MM.1S (cell line): ENCODE data around the gene PPP6R2.

Experiments used
- DNase-seq: peaks from one replicate; pipeline ENCODE4 v3.0.0-alpha.2; 2015
- H2AFZ ChIP-seq: fragments of 300-600 bp; sonication (generic); 2 replicates; pipeline ENCODE4 v1.6.0; 2016; ENCODE audit warnings: antibody characterized with exemption, low read length
- H3F3A ChIP-seq: fragments of 300-600 bp; sonication (generic); 2 replicates; pipeline ENCODE4 v1.6.1; 2016; ENCODE audit warnings: mild to moderate bottlenecking, antibody characterized with exemption, low read length, moderate library complexity, mixed read lengths; ENCODE audit not compliant: insufficient read depth
- H3K27ac ChIP-seq: fragments of 300-600 bp; sonication (generic); 2 replicates; pipeline ENCODE4 v1.5.1; 2016; ENCODE audit warnings: mild to moderate bottlenecking, low read length
- H3K27me3 ChIP-seq: fragments of 300-600 bp; sonication (generic); replicated peaks from 2 replicates; pipeline ENCODE4 v1.6.0; 2016; ENCODE audit warnings: low read length; ENCODE audit not compliant: insufficient read depth
- H3K36me3 ChIP-seq: fragments of 300-600 bp; sonication (generic); replicated peaks from 2 replicates; pipeline ENCODE4 v1.6.1; 2016; ENCODE audit warnings: mild to moderate bottlenecking, low read length, mixed read lengths; ENCODE audit not compliant: insufficient read depth
- H3K4me1 ChIP-seq: fragments of 300-600 bp; sonication (generic); 2 replicates; pipeline ENCODE4 v1.6.1; 2016; ENCODE audit warnings: low read length, mixed read lengths
- H3K4me2 ChIP-seq: fragments of 300-600 bp; sonication (generic); 2 replicates; pipeline ENCODE4 v1.6.0; 2016; ENCODE audit warnings: low read depth, low read length
- H3K4me3 ChIP-seq: fragments of 300-600 bp; sonication (generic); 2 replicates; pipeline ENCODE4 v1.5.1; 2016; ENCODE audit warnings: low read length, mixed read lengths
- H3K79me2 ChIP-seq: fragments of 300-600 bp; sonication (generic); 2 replicates; pipeline ENCODE4 v1.6.1; 2016; ENCODE audit warnings: mixed run types, low read length, mixed read lengths
- H3K9ac ChIP-seq: fragments of 300-600 bp; sonication (generic); 2 replicates; pipeline ENCODE4 v1.6.1; 2016; ENCODE audit warnings: low read length, mixed read lengths
- H3K9me2 ChIP-seq: fragments of 300-600 bp; sonication (generic); replicated peaks from 2 replicates; pipeline ENCODE4 v1.6.1; 2016; ENCODE audit warnings: mild to moderate bottlenecking, low read length, mixed read lengths; ENCODE audit not compliant: insufficient read depth
- H3K9me3 ChIP-seq: fragments of 300-600 bp; sonication (generic); replicated peaks from 2 replicates; pipeline ENCODE4 v1.6.1; 2016; ENCODE audit warnings: mild to moderate bottlenecking, low read length, mixed read lengths; ENCODE audit not compliant: insufficient read depth
- H4K20me1 ChIP-seq: fragments of 300-600 bp; sonication (generic); 2 replicates; pipeline ENCODE4 v1.6.1; 2016; ENCODE audit warnings: mild to moderate bottlenecking, low read length, moderate library complexity, mixed read lengths; ENCODE audit not compliant: insufficient read depth
- EZH2 ChIP-seq: fragments of 300-600 bp; sonication (generic); optimal IDR thresholded peaks from 2 replicates; pipeline ENCODE3; 2017; ENCODE audit warnings: low read depth, mild to moderate bottlenecking, antibody characterized with exemption, low read length, mixed read lengths
- EZH2phosphoT487 ChIP-seq: fragments of 300-600 bp; sonication (generic); IDR thresholded peaks from 2 replicates; pipeline ENCODE4 v1.6.1; 2018; ENCODE audit warnings: antibody characterized with exemption, low read length
- TF ChIP-seq, protein P1 (sequence below): fragments of 300-600 bp; sonication (generic); IDR thresholded peaks from 2 replicates; pipeline ENCODE4 v1.5.1; 2016; ENCODE audit warnings: antibody characterized with exemption, low read length, mixed read lengths

PPP6R2 gene

DNA sequence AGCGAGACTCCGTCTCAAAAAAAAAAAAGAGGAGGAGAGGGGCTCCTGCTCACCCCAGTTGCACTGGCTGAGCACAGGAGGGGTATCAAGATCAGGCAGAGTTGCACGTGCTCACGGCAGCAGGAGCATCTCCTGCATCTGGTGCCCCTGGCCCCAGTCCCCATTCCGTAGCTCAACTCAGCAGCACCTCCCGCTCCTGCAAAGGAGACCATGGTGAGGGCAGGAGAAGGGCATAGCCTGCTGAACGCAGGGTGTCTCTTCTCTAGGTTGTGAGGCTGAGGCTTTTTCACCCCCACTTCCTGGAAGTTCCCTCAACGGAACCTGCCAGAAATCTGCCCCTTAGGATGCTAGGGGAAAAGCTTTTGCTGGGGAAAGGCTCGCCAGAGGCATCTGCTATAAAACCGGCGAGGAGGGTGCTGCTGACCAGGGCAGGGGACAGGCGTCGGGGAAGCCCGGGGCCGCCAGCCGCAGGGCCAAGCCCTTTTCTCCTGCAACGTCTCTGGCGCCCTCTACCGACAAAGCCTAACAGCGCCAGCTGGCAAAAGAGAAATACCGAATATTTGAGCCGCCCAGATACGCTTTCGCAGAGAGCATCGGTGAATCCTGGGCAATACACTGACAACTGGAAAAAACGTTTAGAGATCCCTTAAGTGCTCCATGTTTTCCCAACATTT is 1.0 kb upstream of the PPP6R2 start:
- no peaks in the 10 kb centered on the region for H3K27me3 ChIP-seq
- peaks cover 15% of the 10 kb centered on the region for H3K79me2 ChIP-seq
- H4K20me1 ChIP-seq = no peaks in the 10 kb centered on the region
- peak overlapping the region; percentile 82; the same call in 1 of the 2 replicates for H3K27ac ChIP-seq
- no peaks in the 10 kb centered on the region for H3K36me3 ChIP-seq
- peak overlapping the region; percentile 71 for H3K4me2 ChIP-seq
- peak; percentile 89 for DNase-seq
- peak overlapping the region; percentile 64; the same call in 1 of the 2 replicates for H3K9ac ChIP-seq
- peaks cover 17% of the 10 kb centered on the region for H3F3A ChIP-seq
- peak overlapping the region; percentile 78 for H3K4me3 ChIP-seq
- H3K9me3 ChIP-seq = no peaks in the 10 kb centered on the region
- peak overlapping the region; percentile 61 for H2AFZ ChIP-seq
- H3K4me1 ChIP-seq = 0 out of 2 replicates have a peak, but pooled peaks cover 3% of the 10 kb centered on the region
- TF ChIP-seq, protein P1, sequence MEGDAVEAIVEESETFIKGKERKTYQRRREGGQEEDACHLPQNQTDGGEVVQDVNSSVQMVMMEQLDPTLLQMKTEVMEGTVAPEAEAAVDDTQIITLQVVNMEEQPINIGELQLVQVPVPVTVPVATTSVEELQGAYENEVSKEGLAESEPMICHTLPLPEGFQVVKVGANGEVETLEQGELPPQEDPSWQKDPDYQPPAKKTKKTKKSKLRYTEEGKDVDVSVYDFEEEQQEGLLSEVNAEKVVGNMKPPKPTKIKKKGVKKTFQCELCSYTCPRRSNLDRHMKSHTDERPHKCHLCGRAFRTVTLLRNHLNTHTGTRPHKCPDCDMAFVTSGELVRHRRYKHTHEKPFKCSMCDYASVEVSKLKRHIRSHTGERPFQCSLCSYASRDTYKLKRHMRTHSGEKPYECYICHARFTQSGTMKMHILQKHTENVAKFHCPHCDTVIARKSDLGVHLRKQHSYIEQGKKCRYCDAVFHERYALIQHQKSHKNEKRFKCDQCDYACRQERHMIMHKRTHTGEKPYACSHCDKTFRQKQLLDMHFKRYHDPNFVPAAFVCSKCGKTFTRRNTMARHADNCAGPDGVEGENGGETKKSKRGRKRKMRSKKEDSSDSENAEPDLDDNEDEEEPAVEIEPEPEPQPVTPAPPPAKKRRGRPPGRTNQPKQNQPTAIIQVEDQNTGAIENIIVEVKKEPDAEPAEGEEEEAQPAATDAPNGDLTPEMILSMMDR = peak; percentile 95
- no peak for TF ChIP-seq EZH2phosphoT487
- TF ChIP-seq EZH2 = no peak
- no peaks in the 10 kb centered on the region for H3K9me2 ChIP-seq

DNA sequence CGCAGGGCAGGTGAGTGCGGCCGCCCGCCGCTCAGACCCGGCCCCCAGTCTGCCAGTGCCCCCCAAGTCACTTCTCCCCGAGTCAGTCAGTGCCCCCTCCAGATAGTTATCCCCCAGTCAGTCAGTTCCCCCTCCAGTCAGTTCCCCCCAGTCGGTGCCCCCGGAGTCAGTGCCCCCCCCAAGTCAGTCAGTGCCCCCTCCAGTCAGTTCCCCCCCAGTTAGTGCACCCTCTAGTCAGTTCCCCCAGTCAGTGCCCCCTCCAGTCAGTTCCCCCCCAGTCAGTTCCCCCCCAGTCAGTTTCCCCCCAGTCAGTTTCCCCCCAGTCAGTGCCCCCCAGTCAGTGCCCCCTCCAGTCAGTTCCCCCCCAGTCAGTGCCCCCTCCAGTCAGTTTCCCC is 411 bp downstream of the PPP6R2 start:
- no peak for TF ChIP-seq EZH2phosphoT487
- TF ChIP-seq, protein P1 = no peak
- no peak for TF ChIP-seq EZH2

DNA sequence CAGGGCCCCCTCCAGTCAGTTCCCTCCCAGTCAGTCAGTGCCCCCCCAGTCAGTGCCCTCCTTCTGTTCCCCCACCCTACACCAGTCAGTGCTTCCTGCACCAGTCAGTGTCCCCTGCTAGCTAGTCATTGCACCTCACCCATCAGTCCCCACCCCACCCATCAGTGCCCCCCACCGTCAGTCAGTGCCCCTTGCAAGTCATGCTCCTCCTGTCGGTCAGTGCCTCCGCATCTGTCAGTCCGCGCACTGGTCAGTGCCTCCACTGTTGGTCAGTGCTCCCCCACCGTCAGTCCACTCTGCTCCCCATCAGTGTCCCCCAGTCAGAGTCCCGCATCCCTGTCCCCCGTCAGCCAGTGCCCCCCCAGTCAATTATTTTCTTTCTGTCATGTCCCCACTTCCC is 3.3 kb downstream of the PPP6R2 start:
- TF ChIP-seq EZH2 (no peak), EZH2phosphoT487 (no peak)
- TF ChIP-seq, protein P1 = no peak
- Histone ChIP-seq H3K36me3 (no peaks in the 10 kb centered on the region), H3K79me2 (peaks cover 41% of the 10 kb centered on the region)

More for the DNA sequence above, 411 bp downstream of the PPP6R2 start:
- Histone ChIP-seq H3K4me2 (no peak overlapping the region), H3K27me3 (no peaks in the 10 kb centered on the region), H3K4me3 (peak overlapping the region; percentile 78), H3K36me3 (no peaks in the 10 kb centered on the region), H2AFZ (no peak overlapping the region), H3K9me3 (no peaks in the 10 kb centered on the region), H3K27ac (no peak overlapping the region), H3K79me2 (peaks cover 29% of the 10 kb centered on the region), H4K20me1 (no peaks in the 10 kb centered on the region), H3K9me2 (no peaks in the 10 kb centered on the region), H3K9ac (peak overlapping the region; percentile 84), H3K4me1 (0 out of 2 replicates have a peak, but pooled peaks cover 3% of the 10 kb centered on the region), H3F3A (peaks cover 17% of the 10 kb centered on the region)
- DNase-seq = no peak

More for the DNA sequence above, 3.3 kb downstream of the PPP6R2 start:
- Histone ChIP-seq H3K4me2 (no peak overlapping the region), H3K4me1 (0 out of 2 replicates have a peak, but pooled peaks cover 3% of the 10 kb centered on the region), H4K20me1 (no peaks in the 10 kb centered on the region), H3K27me3 (no peaks in the 10 kb centered on the region), H3F3A (peaks cover 11% of the 10 kb centered on the region), H3K4me3 (no peak overlapping the region), H3K27ac (no peak overlapping the region), H3K9ac (no peak overlapping the region), H3K9me2 (no peaks in the 10 kb centered on the region), H2AFZ (no peak overlapping the region), H3K9me3 (no peaks in the 10 kb centered on the region)
- DNase-seq = no peak
